Dendritic cell treated with granulocyte-macrophage colony-stimulating factor and Interleukin-4, amounts not matched to agents 40 ng/mL and 50 ng/mL, for 4 days (primary cell): Measurements from ENCODE around the gene SNAPIN.

Source experiments
- H3K27ac Mint-ChIP-seq: one replicate; pipeline ENCODE4 v1.8.0; 2022; ENCODE audit warnings: mild to moderate bottlenecking, mixed read lengths
- H3K27me3 Mint-ChIP-seq: one replicate; pipeline ENCODE4 v1.8.0; 2022; ENCODE audit warnings: mild to moderate bottlenecking, mixed read lengths
- H3K36me3 Mint-ChIP-seq: one replicate; pipeline ENCODE4 v1.8.0; 2022; ENCODE audit warnings: low read depth, mixed read lengths
- H3K4me1 Mint-ChIP-seq: one replicate; pipeline ENCODE4 v1.8.0; 2022; ENCODE audit warnings: low read depth, mixed read lengths
- H3K4me3 Mint-ChIP-seq: one replicate; pipeline ENCODE4 v1.8.0; 2022; ENCODE audit warnings: mild to moderate bottlenecking, moderate library complexity, mixed read lengths
- H3K9me3 Mint-ChIP-seq: one replicate; pipeline ENCODE4 v1.8.0; 2022; ENCODE audit warnings: mixed read lengths
- intact Hi-C: fragments of 100-400 bp; cut with micrococcal nuclease; formaldehyde crosslinking; loops from one replicate; pipeline ENCODE4 v1.15.0; 2022

SNAPIN gene

GRCh38 chr1:153616144-153616916 lies 42.2 kb upstream of the SNAPIN start, which contains the start of gene S100A14:
Gene S100A14 (minus strand): TSS chr1:153616325. CDS start chr1:153615858, 467 bp downstream.
- no peaks in the 10 kb centered on the region for H3K9me3 Mint-ChIP-seq
- no peak within 1 kb of the TSS for H3K4me3 Mint-ChIP-seq
- no peaks in the 10 kb centered on the region for H3K36me3 Mint-ChIP-seq
- peak within 1 kb of the TSS; percentile 36 for H3K27ac Mint-ChIP-seq
- intact Hi-C loops: loop anchor here (2.0 kb wide), 1 partner anchor 44 kb away; no protein-coding TSS in a partner anchor
- H3K4me1 Mint-ChIP-seq: peaks cover 39% of the 10 kb centered on the region
- H3K27me3 Mint-ChIP-seq: peaks cover 2% of the 10 kb centered on the region

GRCh38 chr1:153616917-153617311 lies 41.6 kb upstream of the SNAPIN start:
- no peaks in the 10 kb centered on the region for H3K9me3 Mint-ChIP-seq
- no peak overlapping the region for H3K4me3 Mint-ChIP-seq
- H3K27me3 Mint-ChIP-seq: peaks cover 2% of the 10 kb centered on the region
- peaks cover 33% of the 10 kb centered on the region for H3K4me1 Mint-ChIP-seq
- intact Hi-C loops: loop anchor here (1.0 to 2.0 kb wide), 2 partner anchors 44 to 106 kb away; no protein-coding TSS in a partner anchor
- peak overlapping the region; percentile 36 for H3K27ac Mint-ChIP-seq
- no peaks in the 10 kb centered on the region for H3K36me3 Mint-ChIP-seq

DNA sequence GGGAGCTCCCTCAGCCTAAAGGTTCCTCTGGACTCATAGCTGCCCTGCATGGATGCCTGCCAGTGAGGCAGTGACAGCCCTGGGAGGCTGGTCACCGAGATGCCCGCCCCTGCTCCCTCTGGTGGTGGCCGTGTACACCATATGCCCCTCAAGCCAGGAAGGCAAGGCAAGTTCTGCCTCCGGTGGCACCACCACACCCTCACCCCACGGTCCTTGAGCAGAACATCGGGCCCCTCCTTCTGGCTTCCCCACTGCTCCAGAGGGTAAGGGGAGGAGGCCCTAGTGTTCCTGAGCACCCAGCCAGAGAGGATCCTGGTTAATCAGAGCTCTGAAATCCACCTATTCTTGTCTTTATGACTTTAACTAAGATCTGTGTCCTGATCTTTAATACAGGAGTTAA lies 40.8 kb upstream of the SNAPIN start:
- Mint-ChIP-seq H3K27me3 (peaks cover 2% of the 10 kb centered on the region), H3K9me3 (no peaks in the 10 kb centered on the region), H3K4me3 (no peak overlapping the region), H3K27ac (peak overlapping the region; percentile 36), H3K36me3 (no peaks in the 10 kb centered on the region), H3K4me1 (peaks cover 34% of the 10 kb centered on the region)
- intact Hi-C loops: loop anchor here (1.0 to 2.0 kb wide), 2 partner anchors 45 to 106 kb away; no protein-coding TSS in a partner anchor

- H3K9me3 Mint-ChIP-seq: no peaks in the 10 kb centered on the region
- H3K36me3 Mint-ChIP-seq: no peaks in the 10 kb centered on the region
- intact Hi-C loops: no loop called here
- no peak overlapping the region for H3K27ac Mint-ChIP-seq
- H3K4me3 Mint-ChIP-seq: no peak overlapping the region
- H3K27me3 Mint-ChIP-seq: peaks cover 2% of the 10 kb centered on the region
- H3K4me1 Mint-ChIP-seq: peaks cover 50% of the 10 kb centered on the region
Measured at GRCh38 chr1:153619171-153619570, 39.3 kb upstream of the SNAPIN start.

DNA sequence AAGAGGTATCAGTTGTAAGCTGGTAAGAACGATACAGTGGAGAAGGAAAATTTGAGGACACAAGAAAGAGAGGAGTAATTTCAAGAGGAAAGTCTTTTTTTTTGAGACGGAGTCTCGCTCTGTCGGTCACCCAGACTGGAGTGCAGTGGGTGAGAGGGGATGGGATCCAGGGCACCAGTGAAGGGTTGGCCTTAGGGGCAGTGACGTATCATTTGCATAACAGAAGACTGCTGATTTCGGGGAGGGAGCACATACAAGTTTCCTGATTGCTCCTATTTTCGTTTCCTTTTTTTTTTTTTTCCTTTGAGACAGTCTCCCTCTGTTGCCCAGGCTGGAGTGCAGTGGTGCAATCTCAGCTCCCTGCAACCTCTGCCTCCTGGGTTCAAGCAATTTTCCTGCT lies 35.4 kb upstream of the SNAPIN start:
- H3K27me3 Mint-ChIP-seq: peaks cover 18% of the 10 kb centered on the region
- no peaks in the 10 kb centered on the region for H3K9me3 Mint-ChIP-seq
- peak overlapping the region; percentile 37 for H3K27ac Mint-ChIP-seq
- H3K36me3 Mint-ChIP-seq: no peaks in the 10 kb centered on the region
- intact Hi-C loops: no loop called here
- H3K4me3 Mint-ChIP-seq: peak overlapping the region; percentile 45
- peaks cover 56% of the 10 kb centered on the region for H3K4me1 Mint-ChIP-seq

- no peaks in the 10 kb centered on the region for H3K36me3 Mint-ChIP-seq
- intact Hi-C loops: no loop called here
- H3K4me3 Mint-ChIP-seq: no peak overlapping the region
- no peaks in the 10 kb centered on the region for H3K9me3 Mint-ChIP-seq
- H3K27me3 Mint-ChIP-seq: peaks cover 23% of the 10 kb centered on the region
- H3K27ac Mint-ChIP-seq: peak overlapping the region; percentile 37
- H3K4me1 Mint-ChIP-seq: peaks cover 70% of the 10 kb centered on the region
Measured at GRCh38 chr1:153624965-153625611, 33.4 kb upstream of the SNAPIN start.

DNA sequence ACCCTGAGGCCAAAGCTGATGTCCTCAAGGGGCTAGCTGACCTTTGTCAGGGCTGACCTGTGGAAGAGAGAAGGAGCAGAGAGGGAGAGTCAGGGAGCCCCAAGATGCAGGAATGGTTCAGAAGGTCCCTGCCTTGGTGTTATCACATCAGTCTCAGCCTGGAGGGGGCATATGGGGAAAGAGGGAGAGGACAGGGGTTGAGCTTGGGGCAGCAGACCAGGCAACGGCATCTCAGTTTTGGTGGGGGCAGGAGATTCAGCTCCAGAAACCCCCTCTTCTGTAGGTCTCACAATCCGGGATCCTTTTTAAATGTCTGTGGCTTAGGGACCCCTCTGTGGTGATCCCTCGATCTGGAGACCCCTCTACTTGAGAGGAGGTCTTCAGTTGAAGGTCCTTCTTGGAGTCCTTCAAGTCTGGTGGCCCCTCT lies 32.0 kb upstream of the SNAPIN start:
- Mint-ChIP-seq H3K4me3 (peak overlapping the region; percentile 64), H3K27ac (peak overlapping the region; percentile 74), H3K36me3 (no peaks in the 10 kb centered on the region), H3K9me3 (no peaks in the 10 kb centered on the region), H3K27me3 (peaks cover 23% of the 10 kb centered on the region), H3K4me1 (peaks cover 84% of the 10 kb centered on the region)
- intact Hi-C loops: no loop called here

DNA sequence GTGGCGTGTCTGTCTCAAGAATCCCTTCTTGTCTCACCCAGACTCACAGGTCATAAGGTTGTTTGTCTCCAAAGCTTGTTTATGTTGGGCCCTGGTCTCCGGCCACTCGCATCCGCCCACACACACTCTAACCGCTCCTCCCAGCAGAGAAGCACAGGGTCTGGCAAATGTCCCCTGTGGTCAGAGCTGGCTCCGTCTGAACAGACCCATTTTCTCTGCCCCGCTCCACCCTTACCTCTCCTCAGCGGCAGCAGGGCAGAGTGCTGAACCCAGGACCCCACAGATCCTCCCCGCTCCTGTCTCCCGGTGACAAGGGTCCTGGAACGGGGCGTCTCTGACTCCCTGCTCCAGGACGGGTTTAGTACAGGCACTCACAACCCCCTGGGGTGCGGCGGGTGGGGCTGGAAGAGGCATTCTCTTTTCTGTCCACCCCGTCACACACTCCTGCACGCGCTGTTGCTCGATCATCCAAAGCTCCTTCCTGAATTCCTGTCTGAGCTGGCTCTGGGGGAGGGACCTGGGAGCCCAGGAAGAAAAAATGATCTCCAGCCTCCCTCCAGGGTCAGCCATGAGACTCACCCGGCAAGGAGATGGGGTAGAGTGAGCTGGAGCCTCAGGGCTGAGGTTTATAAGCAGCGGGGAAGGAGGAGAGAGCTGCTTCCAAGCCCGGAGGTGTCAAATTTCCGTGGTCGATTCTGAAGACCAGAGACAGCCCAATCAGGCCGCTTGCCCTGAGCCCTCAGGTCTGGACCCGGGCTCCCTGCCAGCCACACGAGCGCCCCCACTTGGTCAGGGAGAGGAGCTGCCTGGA lies 31.4 kb upstream of the SNAPIN start, which contains the start of gene S100A13:
TSS of gene S100A13 (minus strand) at position 602 of the 811 bp plus-strand sequence. CDS start 1,033 bp downstream, outside the sequence.
- Mint-ChIP-seq H3K27me3 (peaks cover 23% of the 10 kb centered on the region), H3K36me3 (no peaks in the 10 kb centered on the region), H3K9me3 (no peaks in the 10 kb centered on the region), H3K4me1 (peaks cover 90% of the 10 kb centered on the region), H3K27ac (peak within 1 kb of the TSS; percentile 74), H3K4me3 (peak within 1 kb of the TSS; percentile 64)
- intact Hi-C loops: no loop called here

DNA sequence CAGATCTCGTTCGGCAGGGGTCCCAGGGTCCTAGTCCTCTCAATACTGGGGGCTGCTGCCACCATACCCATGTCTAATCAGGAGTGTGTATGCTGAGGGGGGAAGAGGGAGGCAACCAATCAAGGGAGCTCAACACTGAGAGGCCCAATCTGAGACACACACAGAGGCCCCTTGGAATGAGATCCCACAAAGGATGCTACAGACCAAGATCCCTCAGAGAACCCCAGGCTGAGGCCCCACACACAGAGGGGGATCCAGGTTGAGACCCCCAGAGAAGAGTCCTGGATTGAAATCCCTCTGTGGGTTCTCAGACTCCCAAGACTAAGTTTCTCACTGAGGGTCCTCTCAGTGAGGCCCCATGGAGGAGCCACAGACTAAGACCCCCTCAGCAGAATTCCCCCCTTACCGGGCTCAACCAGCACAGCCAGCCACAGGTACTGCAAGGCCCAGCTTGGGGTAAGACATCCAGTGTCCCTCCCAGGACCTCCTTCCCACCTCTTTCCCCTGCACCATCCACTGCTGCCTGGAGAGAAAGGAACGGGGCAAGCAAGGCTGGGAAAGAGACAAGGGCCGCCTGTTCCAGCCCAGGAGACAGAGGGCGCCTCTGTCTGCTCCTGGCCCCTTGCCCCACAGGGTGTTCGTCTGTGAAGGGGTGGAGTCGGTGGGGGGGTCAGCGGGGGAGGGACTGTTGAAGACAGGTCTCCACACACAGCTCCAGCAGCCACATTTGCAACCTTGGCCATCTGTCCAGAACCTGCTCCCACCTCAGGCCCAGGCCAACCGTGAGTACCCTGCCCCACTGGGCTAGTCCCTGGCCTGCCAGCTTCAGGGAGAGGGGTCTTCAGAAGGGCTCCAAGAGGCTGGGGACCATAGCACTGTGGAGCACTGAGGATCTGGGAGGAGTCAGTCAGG lies 30.5 kb upstream of the SNAPIN start, which contains the start of gene S100A1:
TSS of gene S100A1 (plus strand) at position 720 of the 912 bp plus-strand sequence. CDS start 2,088 bp downstream, outside the sequence.
- intact Hi-C loops: no loop called here
- H3K4me1 Mint-ChIP-seq: peaks cover 92% of the 10 kb centered on the region
- H3K4me3 Mint-ChIP-seq: peak within 1 kb of the TSS; percentile 64

GRCh38 chr1:153628638-153629342 lies 29.7 kb upstream of the SNAPIN start:
- intact Hi-C loops: no loop called here
- peak overlapping the region; percentile 23 for H3K27ac Mint-ChIP-seq
- peaks cover 91% of the 10 kb centered on the region for H3K4me1 Mint-ChIP-seq
- no peak overlapping the region for H3K4me3 Mint-ChIP-seq
- H3K36me3 Mint-ChIP-seq: peaks cover 2% of the 10 kb centered on the region
- no peaks in the 10 kb centered on the region for H3K9me3 Mint-ChIP-seq
- peaks cover 23% of the 10 kb centered on the region for H3K27me3 Mint-ChIP-seq

More for the DNA sequence above, 30.5 kb upstream of the SNAPIN start, which contains the start of gene S100A1:
- Mint-ChIP-seq H3K27me3 (peaks cover 23% of the 10 kb centered on the region), H3K9me3 (no peaks in the 10 kb centered on the region), H3K27ac (peak within 1 kb of the TSS; percentile 74), H3K36me3 (no peaks in the 10 kb centered on the region)

DNA sequence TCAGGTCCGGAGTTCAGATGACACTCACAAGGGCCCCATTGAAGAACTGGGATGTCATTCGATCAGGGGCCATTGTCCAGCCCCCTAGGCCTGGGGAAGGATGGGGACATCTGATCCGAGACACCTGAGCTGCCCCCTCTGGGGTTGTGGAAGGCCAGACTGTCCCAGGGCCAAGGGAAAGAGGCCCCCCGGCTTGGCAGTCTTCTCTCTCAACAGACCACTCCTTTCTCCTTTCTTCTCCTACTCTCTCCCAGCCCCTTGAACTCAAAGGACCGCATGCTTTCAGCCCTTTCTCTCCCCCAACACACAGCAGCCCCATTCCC lies 29.2 kb upstream of the SNAPIN start:
- peak overlapping the region; percentile 23 for H3K27ac Mint-ChIP-seq
- intact Hi-C loops: no loop called here

GRCh38 chr1:153629971-153630370 lies 28.5 kb upstream of the SNAPIN start:
- Mint-ChIP-seq H3K4me1 (peaks cover 81% of the 10 kb centered on the region), H3K4me3 (no peak overlapping the region), H3K27me3 (peaks cover 23% of the 10 kb centered on the region), H3K9me3 (no peaks in the 10 kb centered on the region), H3K27ac (peak overlapping the region; percentile 0), H3K36me3 (peaks cover 14% of the 10 kb centered on the region)
- intact Hi-C loops: no loop called here

More for the DNA sequence above, 29.2 kb upstream of the SNAPIN start:
- H3K4me3 Mint-ChIP-seq: no peak overlapping the region
- peaks cover 86% of the 10 kb centered on the region for H3K4me1 Mint-ChIP-seq
- peaks cover 23% of the 10 kb centered on the region for H3K27me3 Mint-ChIP-seq
- H3K9me3 Mint-ChIP-seq: no peaks in the 10 kb centered on the region
- peaks cover 7% of the 10 kb centered on the region for H3K36me3 Mint-ChIP-seq
